Stimulated activated naive CD4-positive, alpha-beta T cell (primary cell): ENCODE results near the gene ZNF121.
"Not testable (repeated sequence)": the region's sequence is repeated elsewhere in the genome, so short reads cannot be mapped to it uniquely, and the experiment has no call there.

Source experiments
- DNase-seq, 6 experiments: peaks; one replicate each; lab custom pipeline; 2025; lab: John Stamatoyannopoulos, UW

ZNF121 gene

GRCh38 chr19:9584073-9584833, at the start of gene ZNF121:
ZNF121 (minus strand) TSS chr19:9584504; CDS start chr19:9568097, 16,407 bp downstream.
- DNase-seq: peak; percentile 47 to 80 (median 66)

- DNase-seq: no peak
Measured at GRCh38 chr19:9627856-9628255, 43.6 kb upstream of the ZNF121 start.

GRCh38 chr19:9622531-9622930, 38.2 kb upstream of the ZNF121 start:
- no peak for DNase-seq

- peak; percentile 81 to 94 (median 84) for DNase-seq
Measured at GRCh38 chr19:9621156-9622037, 37.1 kb upstream of the ZNF121 start, which contains the start of gene ZNF561. ZNF561 (minus strand) TSS chr19:9621232; CDS start chr19:9619456, 1,776 bp downstream.

GRCh38 chr19:9620842-9621155, 36.5 kb upstream of the ZNF121 start:
- no peak for DNase-seq

GRCh38 chr19:9615844-9616243, 31.5 kb upstream of the ZNF121 start:
- no peak for DNase-seq

GRCh38 chr19:9610484-9611113, 26.3 kb upstream of the ZNF121 start:
- DNase-seq: no peak

- no peak for DNase-seq
Measured at GRCh38 chr19:9608912-9609311, 24.6 kb upstream of the ZNF121 start.

GRCh38 chr19:9597027-9597426, 12.7 kb upstream of the ZNF121 start:
- DNase-seq: no peak

- DNase-seq: peak; percentile 43 to 73 (median 64)
Measured at GRCh38 chr19:9586764-9587163, 2.5 kb upstream of the ZNF121 start.

- not testable (repeated sequence) for DNase-seq
Measured at GRCh38 chr19:9582081-9582725, 2.1 kb downstream of the ZNF121 start.

- DNase-seq: no peak
Measured at GRCh38 chr19:9580728-9581127, 3.6 kb downstream of the ZNF121 start.

- no peak for DNase-seq
Measured at GRCh38 chr19:9570255-9570654, 14.0 kb downstream of the ZNF121 start.

- no peak for DNase-seq
Measured at GRCh38 chr19:9566729-9567128, 17.6 kb downstream of the ZNF121 start.

GRCh38 chr19:9565900-9566705, 18.2 kb downstream of the ZNF121 start:
- no peak for DNase-seq

GRCh38 chr19:9552536-9553274, 31.6 kb downstream of the ZNF121 start:
- no peak for DNase-seq

GRCh38 chr19:9547870-9548269, 36.4 kb downstream of the ZNF121 start:
- DNase-seq: no peak

- DNase-seq: not testable (repeated sequence)
Measured at GRCh38 chr19:9541281-9541680, 43.0 kb downstream of the ZNF121 start.

- not testable (repeated sequence) for DNase-seq
Measured at GRCh38 chr19:9539921-9540320, 44.4 kb downstream of the ZNF121 start.

- DNase-seq: not testable (repeated sequence)
Measured at GRCh38 chr19:9539201-9539600, 45.1 kb downstream of the ZNF121 start.
